Measurements from ENCODE around the gene TYMS.

Gene TYMS

GRCh38 chr18:612156-612555 lies 45.3 kb upstream of the TYMS start:
- no peaks in the 10 kb centered on the region for H3K4me1 ChIP-seq (ENCODE audit: insufficient read depth, low read length, poor library complexity, severe bottlenecking)
- no peaks in the 10 kb centered on the region for H3K79me2 ChIP-seq (ENCODE audit: insufficient read depth, low read length)

GRCh38 chr18:614193-614592 lies 43.3 kb upstream of the TYMS start:
- Histone ChIP-seq H4K20me1 (ENCODE audit: insufficient read depth, low read length, poor library complexity, severe bottlenecking) (no peaks in the 10 kb centered on the region), H3K4me1 (ENCODE audit: insufficient read depth, low read length, poor library complexity, severe bottlenecking) (no peaks in the 10 kb centered on the region), H3F3A (ENCODE audit: low read depth) (no peaks in the 10 kb centered on the region), H3K4me2 (ENCODE audit: low read depth, low read length, poor library complexity, severe bottlenecking) (no peak overlapping the region), H3K9me3 (ENCODE audit: insufficient read depth, low read depth, low read length) (no peaks in the 10 kb centered on the region), H3K36me3 (ENCODE audit: insufficient read depth, low read length) (no peaks in the 10 kb centered on the region), H3K9me2 (replicated peaks; ENCODE audit: low read depth, low read length) (no peaks in the 10 kb centered on the region), H3K79me2 (ENCODE audit: insufficient read depth, low read length) (no peaks in the 10 kb centered on the region), H3K9ac (ENCODE audit: low read depth, low read length, poor library complexity, severe bottlenecking) (no peak overlapping the region), H3K4me3 (ENCODE audit: low read length, poor library complexity, severe bottlenecking) (no peak overlapping the region), H3K27me3 (ENCODE audit: insufficient read depth, low read length, poor library complexity, severe bottlenecking) (no peaks in the 10 kb centered on the region), H2AFZ (ENCODE audit: low read length) (no peak overlapping the region)
- TF ChIP-seq CTCF (conservative IDR thresholded peaks at IDR 0.05; ENCODE audit: low read length) (no peak), EZH2phosphoT487 (IDR thresholded peaks at IDR 0.05; ENCODE audit: borderline replicate concordance) (no peak)

More at GRCh38 chr18:612156-612555, 45.3 kb upstream of the TYMS start:
- Histone ChIP-seq H3F3A (ENCODE audit: low read depth) (no peaks in the 10 kb centered on the region), H3K27me3 (ENCODE audit: insufficient read depth, low read length, poor library complexity, severe bottlenecking) (no peaks in the 10 kb centered on the region), H3K4me2 (ENCODE audit: low read depth, low read length, poor library complexity, severe bottlenecking) (no peak overlapping the region), H3K36me3 (ENCODE audit: insufficient read depth, low read length) (no peaks in the 10 kb centered on the region), H3K9me2 (replicated peaks; ENCODE audit: low read depth, low read length) (no peaks in the 10 kb centered on the region), H4K20me1 (ENCODE audit: insufficient read depth, low read length, poor library complexity, severe bottlenecking) (no peaks in the 10 kb centered on the region), H3K4me3 (ENCODE audit: low read length, poor library complexity, severe bottlenecking) (no peak overlapping the region), H3K9me3 (ENCODE audit: insufficient read depth, low read depth, low read length) (no peaks in the 10 kb centered on the region; the same call in 1 of the 2 replicates), H3K9ac (ENCODE audit: low read depth, low read length, poor library complexity, severe bottlenecking) (no peak overlapping the region), H2AFZ (ENCODE audit: low read length) (no peak overlapping the region)
- TF ChIP-seq EZH2phosphoT487 (IDR thresholded peaks at IDR 0.05; ENCODE audit: borderline replicate concordance), result no peak
- no peak for TF ChIP-seq CTCF (conservative IDR thresholded peaks at IDR 0.05; ENCODE audit: low read length)

GRCh38 chr18:615092-615521 lies 42.3 kb upstream of the TYMS start:
- H3K9me2 ChIP-seq (replicated peaks; ENCODE audit: low read depth, low read length), result no peaks in the 10 kb centered on the region
- H3K36me3 ChIP-seq (ENCODE audit: insufficient read depth, low read length), result no peaks in the 10 kb centered on the region
- no peaks in the 10 kb centered on the region for H3K27me3 ChIP-seq (ENCODE audit: insufficient read depth, low read length, poor library complexity, severe bottlenecking)
- H4K20me1 ChIP-seq (ENCODE audit: insufficient read depth, low read length, poor library complexity, severe bottlenecking), result no peaks in the 10 kb centered on the region
- H2AFZ ChIP-seq (ENCODE audit: low read length), result no peak overlapping the region
- H3K4me2 ChIP-seq (ENCODE audit: low read depth, low read length, poor library complexity, severe bottlenecking), result no peak overlapping the region
- no peak for TF ChIP-seq EZH2phosphoT487 (IDR thresholded peaks at IDR 0.05; ENCODE audit: borderline replicate concordance)
- TF ChIP-seq CTCF (conservative IDR thresholded peaks at IDR 0.05; ENCODE audit: low read length), result no peak
- no peak overlapping the region for H3K4me3 ChIP-seq (ENCODE audit: low read length, poor library complexity, severe bottlenecking)
- H3K9me3 ChIP-seq (ENCODE audit: insufficient read depth, low read depth, low read length), result no peaks in the 10 kb centered on the region
- H3K9ac ChIP-seq (ENCODE audit: low read depth, low read length, poor library complexity, severe bottlenecking), result no peak overlapping the region
- H3K79me2 ChIP-seq (ENCODE audit: insufficient read depth, low read length), result no peaks in the 10 kb centered on the region
- no peaks in the 10 kb centered on the region for H3K4me1 ChIP-seq (ENCODE audit: insufficient read depth, low read length, poor library complexity, severe bottlenecking)
- no peaks in the 10 kb centered on the region for H3F3A ChIP-seq (ENCODE audit: low read depth)

Measured in Loucy (cell line).